Vagina (tissue), 2 donors: ENCODE data around the gene FCMR.

Experiments
- CTCF ChIP-seq, 3 experiments: fragments of 450-650 bp in 2 of 3; fragments of 200-600 bp in 1 of 3; sonication (generic) in 1 of 3; IDR thresholded peaks; one replicate each; pipeline ENCODE4 v1.5.1; 2017 to 2019; ENCODE audit warnings: antibody characterized with exemption in 3 of 3, mild to moderate bottlenecking in 2 of 3, moderate library complexity in 2 of 3
- POLR2A ChIP-seq, 2 donors: fragments of 450-650 bp; IDR thresholded peaks; one replicate each; pipeline ENCODE4 v1.6.1; 2017; ENCODE audit warnings: antibody characterized with exemption in 2 of 2, mild to moderate bottlenecking in 2 of 2, moderate library complexity in 2 of 2
- POLR2AphosphoS5 ChIP-seq, 2 donors: sonication (generic); formaldehyde crosslinking; IDR thresholded peaks; one replicate each; pipeline ENCODE4 v1.9.0; 2017; ENCODE audit warnings: antibody characterized with exemption in 2 of 2, mild to moderate bottlenecking in 2 of 2, low read depth in 1 of 2; ENCODE audit not compliant: insufficient read depth in 1 of 2

GRCh38 chr1:206925106-206925736 is 3.5 kb upstream of the FCMR start:
- no peak for TF ChIP-seq POLR2A (IDR thresholded peaks at IDR 0.05)
- TF ChIP-seq CTCF (IDR thresholded peaks at IDR 0.05), result no peak
- no peak for TF ChIP-seq POLR2AphosphoS5 (IDR thresholded peaks at IDR 0.05; ENCODE audit: insufficient read depth in 1 of 2, low read depth in 1 of 2)
